Measurements from ENCODE around the gene COL15A1.

Gene COL15A1

DNA sequence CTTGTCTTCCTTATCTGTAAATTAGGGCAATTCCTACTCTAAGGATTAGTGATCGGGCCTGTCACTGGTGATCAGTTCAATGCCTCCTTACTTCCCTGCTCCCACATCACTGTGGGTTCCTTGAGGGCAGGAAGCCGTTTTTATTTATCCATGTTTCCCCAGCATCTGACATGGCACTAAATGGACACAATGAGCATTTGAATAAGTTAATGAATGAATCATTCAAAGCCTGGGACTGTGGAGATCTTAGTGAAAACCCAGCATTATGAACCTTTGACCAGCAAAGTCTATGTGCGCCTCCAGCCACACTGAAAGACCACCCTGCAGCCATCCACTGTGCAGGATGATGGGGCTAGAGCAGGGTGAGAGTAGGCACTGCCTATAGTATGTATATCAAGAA, 11.6 kb downstream of the COL15A1 start:
- ChIA-PET CTCF (no interaction called here), POLR2A (no interaction called here)
- no peak for DNase-seq (ENCODE audit: extremely low spot score)
- TF ChIP-seq CTBP1 (IDR thresholded peaks at IDR 0.05; ENCODE audit: borderline replicate concordance) (no peak), FOXK2 (IDR thresholded peaks at IDR 0.05) (no peak), ARNT (IDR thresholded peaks at IDR 0.05) (no peak), TARDBP (IDR thresholded peaks at IDR 0.05) (no peak), LEF1 (IDR thresholded peaks at IDR 0.05; ENCODE audit: borderline replicate concordance) (no peak), SUZ12 (IDR thresholded peaks at IDR 0.05) (no peak), FOXA1 (IDR thresholded peaks at IDR 0.05) (no peak), ELF4 (IDR thresholded peaks at IDR 0.05) (no peak), HDGF (IDR thresholded peaks at IDR 0.05; ENCODE audit: borderline replicate concordance) (no peak), NFRKB (IDR thresholded peaks at IDR 0.05) (no peak), SP1 (IDR thresholded peaks at IDR 0.05) (no peak), L3MBTL2 (conservative IDR thresholded peaks at IDR 0.05) (no peak), FOXM1 (IDR thresholded peaks at IDR 0.05; ENCODE audit: borderline replicate concordance) (no peak), ZNF384 (IDR thresholded peaks at IDR 0.05) (no peak), BHLHE40 (IDR thresholded peaks at IDR 0.05; ENCODE audit: borderline replicate concordance) (no peak)
- TF ChIP-seq, protein P1, sequence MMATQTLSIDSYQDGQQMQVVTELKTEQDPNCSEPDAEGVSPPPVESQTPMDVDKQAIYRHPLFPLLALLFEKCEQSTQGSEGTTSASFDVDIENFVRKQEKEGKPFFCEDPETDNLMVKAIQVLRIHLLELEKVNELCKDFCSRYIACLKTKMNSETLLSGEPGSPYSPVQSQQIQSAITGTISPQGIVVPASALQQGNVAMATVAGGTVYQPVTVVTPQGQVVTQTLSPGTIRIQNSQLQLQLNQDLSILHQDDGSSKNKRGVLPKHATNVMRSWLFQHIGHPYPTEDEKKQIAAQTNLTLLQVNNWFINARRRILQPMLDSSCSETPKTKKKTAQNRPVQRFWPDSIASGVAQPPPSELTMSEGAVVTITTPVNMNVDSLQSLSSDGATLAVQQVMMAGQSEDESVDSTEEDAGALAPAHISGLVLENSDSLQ (IDR thresholded peaks at IDR 0.05): no peak

DNA sequence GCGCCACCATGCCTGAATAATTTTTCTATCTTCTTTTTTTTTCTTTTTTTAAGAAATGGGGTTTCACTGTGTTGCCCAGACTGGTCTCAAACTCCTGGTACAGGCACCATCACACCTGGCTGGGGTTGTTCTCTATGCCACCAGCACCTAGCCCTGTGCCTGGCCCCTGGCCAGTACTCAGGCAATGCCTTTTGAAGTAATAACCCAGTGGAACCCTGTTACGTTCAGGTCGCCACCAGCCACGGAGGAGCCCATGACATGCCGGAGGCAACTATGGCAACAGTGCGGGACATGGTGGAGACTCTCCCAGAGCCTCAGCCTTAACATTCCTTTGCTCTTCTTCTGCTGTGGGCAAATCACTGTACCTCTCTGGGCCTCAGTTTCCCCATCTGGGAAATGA, 14.1 kb downstream of the COL15A1 start:
- TF ChIP-seq NFRKB (IDR thresholded peaks at IDR 0.05) (no peak), L3MBTL2 (conservative IDR thresholded peaks at IDR 0.05) (no peak), ARNT (IDR thresholded peaks at IDR 0.05) (no peak), BHLHE40 (IDR thresholded peaks at IDR 0.05; ENCODE audit: borderline replicate concordance) (no peak), FOXM1 (IDR thresholded peaks at IDR 0.05; ENCODE audit: borderline replicate concordance) (no peak), LEF1 (IDR thresholded peaks at IDR 0.05; ENCODE audit: borderline replicate concordance) (no peak), TARDBP (IDR thresholded peaks at IDR 0.05) (no peak), ELF4 (IDR thresholded peaks at IDR 0.05) (no peak), SP1 (IDR thresholded peaks at IDR 0.05) (no peak), ZNF384 (IDR thresholded peaks at IDR 0.05) (no peak), FOXK2 (IDR thresholded peaks at IDR 0.05) (no peak), HDGF (IDR thresholded peaks at IDR 0.05; ENCODE audit: borderline replicate concordance) (no peak), SUZ12 (IDR thresholded peaks at IDR 0.05) (no peak)
- TF ChIP-seq, protein P1 (IDR thresholded peaks at IDR 0.05): no peak
- ChIA-PET POLR2A (no interaction called here), CTCF (no interaction called here)
- DNase-seq (ENCODE audit: extremely low spot score): no peak

DNA sequence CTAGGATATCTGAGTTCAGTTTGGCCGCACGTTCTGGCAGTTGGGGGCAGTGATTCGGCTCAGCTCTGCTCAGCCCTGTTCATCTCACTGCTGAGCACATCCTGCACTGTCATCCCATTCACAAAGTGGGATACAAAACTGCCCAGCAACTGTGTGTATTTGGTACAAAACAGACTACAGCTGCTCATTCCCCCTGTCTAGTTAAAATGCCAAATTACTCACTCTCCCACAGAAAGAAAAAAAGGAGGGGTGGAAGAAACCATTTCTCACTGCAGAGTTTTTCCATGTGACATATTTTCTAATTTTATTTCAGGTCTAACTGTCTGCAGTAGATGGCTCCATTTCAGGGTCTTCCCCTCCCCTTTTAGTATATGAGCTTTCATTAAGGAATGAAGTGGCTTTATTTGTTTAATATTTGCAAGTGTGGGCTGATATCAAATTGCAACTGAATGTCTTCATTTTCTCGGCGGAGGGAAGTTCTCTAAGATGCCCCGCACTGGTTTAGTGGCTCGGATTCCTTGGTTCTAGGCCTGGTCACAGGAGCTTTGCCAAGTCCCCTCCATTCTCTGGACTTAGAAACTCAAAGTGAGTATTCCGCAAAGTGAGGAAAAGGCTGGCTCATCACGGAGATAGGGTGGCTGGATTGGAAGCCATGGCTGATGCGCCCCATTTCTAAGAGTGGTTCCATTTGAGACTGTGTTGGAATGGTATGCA, 14.7 kb downstream of the COL15A1 start:
- CTCF ChIA-PET: interaction anchor here (1.4 kb wide), 1 partner anchor 15 kb away, joined by 6 read pairs; the partner anchor contains the start of gene COL15A1
- POLR2A ChIA-PET: no interaction called here
- DNase-seq (ENCODE audit: extremely low spot score): no peak
- TF ChIP-seq FOXM1 (IDR thresholded peaks at IDR 0.05; ENCODE audit: borderline replicate concordance) (no peak), SUZ12 (IDR thresholded peaks at IDR 0.05) (no peak)

DNA sequence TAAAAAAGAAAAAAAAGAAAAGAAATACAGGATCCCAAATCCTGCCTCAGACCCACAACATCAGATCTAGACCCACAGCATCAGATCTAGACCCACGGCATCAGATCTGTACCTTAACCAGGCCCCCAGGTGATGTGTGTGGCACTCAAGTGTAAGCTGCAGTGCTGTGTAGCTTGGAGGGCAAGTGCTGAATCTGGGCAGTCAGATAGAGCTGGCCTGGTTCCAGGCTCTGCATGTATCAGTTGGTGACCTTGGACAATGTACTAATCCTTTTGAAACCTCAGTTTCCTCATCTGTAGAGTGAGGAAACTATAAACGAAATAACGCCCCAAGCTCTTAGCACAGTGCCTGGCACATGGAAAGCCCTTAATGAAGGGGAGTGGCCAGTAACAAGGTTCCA, 16.7 kb downstream of the COL15A1 start:
- CTCF ChIA-PET: interaction anchor here (1.2 kb wide), 1 partner anchor 14 kb away, joined by 5 read pairs; no protein-coding TSS in a partner anchor

DNA sequence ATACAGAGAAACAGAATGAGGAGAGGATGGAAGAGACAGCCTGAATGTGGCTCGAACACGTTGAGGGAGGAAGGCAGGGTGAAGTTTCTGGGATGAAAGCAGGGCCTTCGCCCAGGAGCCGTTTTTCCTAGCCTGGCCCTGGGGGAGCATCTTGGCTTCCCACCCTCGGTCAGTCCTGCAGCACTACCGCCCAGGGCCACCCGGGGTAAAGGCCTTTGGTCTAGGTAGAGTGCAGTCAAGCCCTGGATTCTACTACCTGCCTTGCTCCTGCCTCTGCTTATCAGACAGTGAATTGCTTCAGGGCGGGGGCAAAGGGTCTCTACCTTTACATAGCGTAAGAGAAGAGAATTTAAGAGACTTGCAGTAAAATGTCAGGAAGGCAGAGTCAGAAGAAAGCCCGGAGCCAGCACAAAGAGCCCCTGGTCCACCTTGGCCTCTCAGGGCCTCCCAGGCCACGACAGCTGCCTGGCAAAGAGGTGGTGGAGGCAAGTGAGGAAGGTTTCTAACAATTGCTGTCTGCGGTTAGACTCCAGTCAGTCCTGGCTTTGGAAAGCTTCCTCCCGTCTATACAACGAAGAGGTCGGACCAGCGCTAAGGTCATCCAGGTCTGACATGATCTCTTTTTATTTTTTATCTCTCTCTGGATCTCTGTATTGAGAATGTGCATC, 17.9 kb downstream of the COL15A1 start:
- DNase-seq (ENCODE audit: extremely low spot score): no peak
- TF ChIP-seq ELF4 (IDR thresholded peaks at IDR 0.05): no peak
- TF ChIP-seq ARNT (IDR thresholded peaks at IDR 0.05): no peak
- no peak for TF ChIP-seq NFRKB (IDR thresholded peaks at IDR 0.05)
- no peak for TF ChIP-seq L3MBTL2 (conservative IDR thresholded peaks at IDR 0.05)
- no peak for TF ChIP-seq ZNF384 (IDR thresholded peaks at IDR 0.05)
- TF ChIP-seq FOXK2 (IDR thresholded peaks at IDR 0.05): no peak
- ChIA-PET CTCF (interaction anchor here (1.2 kb wide), 1 partner anchor 13 kb away, joined by 5 read pairs; no protein-coding TSS in a partner anchor), POLR2A (no interaction called here)

More for the DNA sequence above, 16.7 kb downstream of the COL15A1 start:
- no peak for DNase-seq (ENCODE audit: extremely low spot score)
- TF ChIP-seq FOXA1 (IDR thresholded peaks at IDR 0.05): no peak
- no peak for TF ChIP-seq HDGF (IDR thresholded peaks at IDR 0.05; ENCODE audit: borderline replicate concordance)
- TF ChIP-seq FOXM1 (IDR thresholded peaks at IDR 0.05; ENCODE audit: borderline replicate concordance): no peak
- TF ChIP-seq CTBP1 (IDR thresholded peaks at IDR 0.05; ENCODE audit: borderline replicate concordance): no peak
- TF ChIP-seq NFRKB (IDR thresholded peaks at IDR 0.05): no peak
- TF ChIP-seq BHLHE40 (IDR thresholded peaks at IDR 0.05; ENCODE audit: borderline replicate concordance): no peak
- TF ChIP-seq, protein P1 (IDR thresholded peaks at IDR 0.05): no peak
- TF ChIP-seq L3MBTL2 (conservative IDR thresholded peaks at IDR 0.05): no peak
- no peak for TF ChIP-seq FOXK2 (IDR thresholded peaks at IDR 0.05)
- no peak for TF ChIP-seq ZNF384 (IDR thresholded peaks at IDR 0.05)
- TF ChIP-seq SP1 (IDR thresholded peaks at IDR 0.05): no peak
- TF ChIP-seq ARNT (IDR thresholded peaks at IDR 0.05): no peak
- no peak for TF ChIP-seq SUZ12 (IDR thresholded peaks at IDR 0.05)
- no peak for TF ChIP-seq TARDBP (IDR thresholded peaks at IDR 0.05)
- no peak for TF ChIP-seq LEF1 (IDR thresholded peaks at IDR 0.05; ENCODE audit: borderline replicate concordance)
- TF ChIP-seq ELF4 (IDR thresholded peaks at IDR 0.05): no peak
- POLR2A ChIA-PET: no interaction called here

DNA sequence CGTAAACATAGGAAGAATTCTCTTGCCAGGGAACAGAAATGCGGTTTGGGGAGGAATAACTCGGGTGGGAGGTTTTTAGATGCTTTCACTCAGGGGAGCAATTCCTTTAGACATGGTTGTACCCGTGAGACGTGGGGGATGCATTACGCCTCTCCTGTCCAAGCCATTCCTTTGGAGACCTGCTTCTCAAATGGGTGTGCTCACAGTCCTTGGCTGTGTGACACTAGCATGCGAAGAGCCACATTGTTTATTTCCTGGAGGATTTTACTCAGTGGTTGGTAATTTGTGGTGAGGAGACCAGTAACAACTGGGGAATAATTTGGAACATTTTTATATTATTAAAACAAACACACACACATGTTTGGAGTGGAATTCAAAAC, 18.5 kb downstream of the COL15A1 start:
- TF ChIP-seq BHLHE40 (IDR thresholded peaks at IDR 0.05; ENCODE audit: borderline replicate concordance) (no peak), L3MBTL2 (conservative IDR thresholded peaks at IDR 0.05) (no peak), FOXM1 (IDR thresholded peaks at IDR 0.05; ENCODE audit: borderline replicate concordance) (no peak), SUZ12 (IDR thresholded peaks at IDR 0.05) (no peak), NFRKB (IDR thresholded peaks at IDR 0.05) (no peak), ARNT (IDR thresholded peaks at IDR 0.05) (no peak), ELF4 (IDR thresholded peaks at IDR 0.05) (no peak), FOXK2 (IDR thresholded peaks at IDR 0.05) (no peak), LEF1 (IDR thresholded peaks at IDR 0.05; ENCODE audit: borderline replicate concordance) (no peak), TARDBP (IDR thresholded peaks at IDR 0.05) (no peak), ZNF384 (IDR thresholded peaks at IDR 0.05) (no peak), FOXA1 (IDR thresholded peaks at IDR 0.05) (no peak)
- TF ChIP-seq, protein P1 (IDR thresholded peaks at IDR 0.05): no peak
- no peak for DNase-seq (ENCODE audit: extremely low spot score)
- CTCF ChIA-PET: no interaction called here
- POLR2A ChIA-PET: no interaction called here
